ENCODE measurements around the gene TFF3.
"Not testable (repeated sequence)": the region's sequence is repeated elsewhere in the genome, so short reads cannot be mapped to it uniquely, and the experiment has no call there.

TFF3 gene

GRCh38 chr21:42294273-42294880 is 20.8 kb downstream of the TFF3 start:
- Histone ChIP-seq H3K9me3 (ENCODE audit: control insufficient read depth, low read length) (peaks cover 2% of the 10 kb centered on the region), H3K4me1 (ENCODE audit: control insufficient read depth, insufficient read depth, low read length, poor library complexity, severe bottlenecking) (no peaks in the 10 kb centered on the region), H3K4me3 (ENCODE audit: extremely low read depth, insufficient read depth, low read length, poor library complexity, severe bottlenecking) (no peak overlapping the region), H3K36me3 (ENCODE audit: control insufficient read depth, insufficient read depth, low read length) (no peaks in the 10 kb centered on the region), H3K27ac (ENCODE audit: low read depth, low read length, severe bottlenecking) (no peak overlapping the region)
- WGBS, 2 experiments (ENCODE audit: insufficient coverage in 2 of 2) = 95 to 97% methylated on average over 12 to 21 of the region's 22 CpGs

DNA sequence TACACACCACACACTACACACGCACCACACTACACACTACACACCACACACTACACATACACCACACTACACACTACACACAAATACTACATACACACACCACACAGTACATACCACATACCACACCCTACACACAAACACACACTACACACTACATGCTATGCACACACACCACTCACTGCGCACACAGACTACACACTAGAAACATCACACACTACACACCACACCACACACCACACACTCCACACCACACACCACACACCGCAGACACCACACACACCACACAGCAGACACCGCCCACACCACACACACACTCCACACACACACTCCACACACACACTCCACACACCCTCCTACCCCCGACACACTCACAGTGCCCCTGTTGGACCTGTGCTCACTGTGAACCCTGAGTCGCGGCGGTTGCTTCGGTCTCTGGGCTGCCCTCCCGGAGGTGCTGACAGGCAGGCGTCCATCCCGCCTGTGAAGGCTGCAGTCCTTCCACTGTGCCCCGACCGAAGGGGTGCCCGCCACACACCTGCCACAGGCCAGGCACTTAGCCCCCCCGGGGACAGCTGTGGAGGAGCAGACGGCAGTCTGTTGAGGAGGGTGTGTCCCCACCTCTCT is 21.4 kb downstream of the TFF3 start:
- no peak overlapping the region for H3K27ac ChIP-seq (ENCODE audit: low read depth, low read length, severe bottlenecking)
- H3K4me1 ChIP-seq (ENCODE audit: control insufficient read depth, insufficient read depth, low read length, poor library complexity, severe bottlenecking) = no peaks in the 10 kb centered on the region
- H3K4me3 ChIP-seq (ENCODE audit: extremely low read depth, insufficient read depth, low read length, poor library complexity, severe bottlenecking) = no peak overlapping the region
- no peaks in the 10 kb centered on the region for H3K36me3 ChIP-seq (ENCODE audit: control insufficient read depth, insufficient read depth, low read length)
- WGBS, 2 experiments (ENCODE audit: insufficient coverage in 2 of 2) = 92 to 98% methylated on average over 12 to 13 of the region's 17 CpGs
- peaks cover 5% of the 10 kb centered on the region for H3K9me3 ChIP-seq (ENCODE audit: control insufficient read depth, low read length)

- H3K27ac ChIP-seq (ENCODE audit: low read depth, low read length, severe bottlenecking); H3K9me3 ChIP-seq (ENCODE audit: control insufficient read depth, low read length); H3K4me1 ChIP-seq (ENCODE audit: control insufficient read depth, insufficient read depth, low read length, poor library complexity, severe bottlenecking); H3K4me3 ChIP-seq (ENCODE audit: extremely low read depth, insufficient read depth, low read length, poor library complexity, severe bottlenecking); H3K36me3 ChIP-seq (ENCODE audit: control insufficient read depth, insufficient read depth, low read length): not testable (repeated sequence)
- WGBS, 2 experiments (ENCODE audit: insufficient coverage in 2 of 2) = 64 to 81% methylated on average over 2 to 4 of the region's 4 CpGs
Observed at GRCh38 chr21:42292563-42293142, 22.6 kb downstream of the TFF3 start.

DNA sequence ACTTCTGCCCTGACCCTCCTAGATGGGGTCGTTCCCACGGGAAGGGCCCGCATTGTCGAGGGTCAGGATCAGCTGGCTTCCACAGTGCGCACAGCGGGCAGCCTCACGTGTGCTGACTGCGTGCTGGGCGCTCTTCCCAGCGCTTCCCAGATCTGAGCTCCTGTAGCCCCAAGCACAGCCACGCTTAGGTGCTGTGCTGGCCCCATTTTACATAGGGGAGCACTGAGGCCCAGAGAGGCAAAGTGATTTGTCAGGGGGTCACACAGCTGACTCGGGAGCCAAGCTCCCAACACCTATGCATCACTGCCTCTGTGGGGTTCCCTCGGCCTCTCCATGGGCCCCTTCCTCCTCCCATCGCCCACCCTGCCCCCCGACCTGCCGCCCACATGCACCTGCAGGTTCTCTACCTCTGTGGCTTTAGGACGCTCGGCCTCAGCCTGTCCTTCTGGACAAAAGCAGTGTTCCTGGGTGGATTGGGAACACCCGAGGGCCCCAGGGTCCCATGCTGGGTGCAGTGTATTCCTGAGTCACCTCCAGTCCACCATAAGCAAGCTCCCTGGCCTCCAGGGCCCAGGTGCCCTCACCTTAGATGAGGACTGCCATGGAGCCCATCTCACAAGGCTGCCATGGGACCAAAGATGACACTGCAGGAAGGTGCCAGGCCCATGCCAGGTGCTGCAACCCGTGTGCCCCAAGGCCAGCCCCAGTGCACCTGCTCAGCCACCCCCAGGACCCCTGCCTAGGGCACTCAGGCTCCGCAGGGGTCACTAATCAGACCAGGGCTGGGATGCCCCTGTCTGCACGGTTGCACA is 23.3 kb downstream of the TFF3 start:
- Histone ChIP-seq H3K4me1 (ENCODE audit: control insufficient read depth, insufficient read depth, low read length, poor library complexity, severe bottlenecking) (no peaks in the 10 kb centered on the region), H3K36me3 (ENCODE audit: control insufficient read depth, insufficient read depth, low read length) (no peaks in the 10 kb centered on the region), H3K9me3 (ENCODE audit: control insufficient read depth, low read length) (peaks cover 5% of the 10 kb centered on the region), H3K27ac (ENCODE audit: low read depth, low read length, severe bottlenecking) (no peak overlapping the region), H3K4me3 (ENCODE audit: extremely low read depth, insufficient read depth, low read length, poor library complexity, severe bottlenecking) (no peak overlapping the region)
- 86% methylated on average over 19 to 21 of the region's 22 CpGs for WGBS, 2 experiments (ENCODE audit: insufficient coverage in 2 of 2)

DNA sequence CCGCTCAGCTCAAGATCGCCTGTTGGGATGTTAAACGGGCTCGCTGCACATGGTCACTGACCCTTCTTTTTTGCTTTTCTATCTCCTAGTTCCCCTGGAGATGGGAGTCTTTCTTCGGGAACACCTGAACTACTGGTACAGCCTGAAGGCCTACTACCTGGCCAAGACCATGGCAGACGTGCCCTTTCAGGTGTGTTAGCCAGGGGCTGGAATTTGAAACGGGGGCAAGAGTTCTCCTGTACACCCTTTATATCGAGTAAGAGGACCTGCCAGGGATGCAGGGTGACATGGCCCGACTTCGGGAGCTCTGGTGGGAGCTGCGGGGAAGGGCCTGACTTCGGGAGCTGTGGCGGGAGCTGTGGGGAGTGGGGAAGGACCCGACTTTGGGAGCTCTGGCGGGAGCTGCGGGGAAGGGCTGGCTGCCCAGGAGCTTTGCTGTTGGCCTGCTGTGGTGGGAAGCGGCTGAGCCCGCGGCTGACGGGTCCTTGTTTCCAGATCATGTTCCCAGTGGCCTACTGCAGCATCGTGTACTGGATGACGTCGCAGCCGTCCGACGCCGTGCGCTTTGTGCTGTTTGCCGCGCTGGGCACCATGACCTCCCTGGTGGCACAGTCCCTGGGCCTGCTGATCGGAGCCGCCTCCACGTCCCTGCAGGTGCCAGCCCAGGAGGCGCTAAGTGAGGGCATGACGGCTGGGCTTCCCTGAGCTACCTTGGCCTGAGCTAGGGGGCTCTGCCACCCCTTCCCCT is 24.0 kb downstream of the TFF3 start:
- 91 to 93% methylated on average over 32 to 33 of the region's 35 CpGs for WGBS, 2 experiments (ENCODE audit: insufficient coverage in 2 of 2)
- H3K9me3 ChIP-seq (ENCODE audit: control insufficient read depth, low read length) = peaks cover 5% of the 10 kb centered on the region
- H3K36me3 ChIP-seq (ENCODE audit: control insufficient read depth, insufficient read depth, low read length) = no peaks in the 10 kb centered on the region
- no peak overlapping the region for H3K27ac ChIP-seq (ENCODE audit: low read depth, low read length, severe bottlenecking)
- H3K4me3 ChIP-seq (ENCODE audit: extremely low read depth, insufficient read depth, low read length, poor library complexity, severe bottlenecking) = no peak overlapping the region
- no peaks in the 10 kb centered on the region for H3K4me1 ChIP-seq (ENCODE audit: control insufficient read depth, insufficient read depth, low read length, poor library complexity, severe bottlenecking)

- no peaks in the 10 kb centered on the region for H3K4me1 ChIP-seq (ENCODE audit: control insufficient read depth, insufficient read depth, low read length, poor library complexity, severe bottlenecking)
- no peak overlapping the region for H3K4me3 ChIP-seq (ENCODE audit: extremely low read depth, insufficient read depth, low read length, poor library complexity, severe bottlenecking)
- no peaks in the 10 kb centered on the region for H3K36me3 ChIP-seq (ENCODE audit: control insufficient read depth, insufficient read depth, low read length)
- no peak overlapping the region for H3K27ac ChIP-seq (ENCODE audit: low read depth, low read length, severe bottlenecking)
- H3K9me3 ChIP-seq (ENCODE audit: control insufficient read depth, low read length) = peaks cover 5% of the 10 kb centered on the region
- WGBS, 2 experiments (ENCODE audit: insufficient coverage in 2 of 2) = 60 to 70% methylated on average over 3 of the region's 3 CpGs
Observed at GRCh38 chr21:42290505-42290904, 24.7 kb downstream of the TFF3 start.

DNA sequence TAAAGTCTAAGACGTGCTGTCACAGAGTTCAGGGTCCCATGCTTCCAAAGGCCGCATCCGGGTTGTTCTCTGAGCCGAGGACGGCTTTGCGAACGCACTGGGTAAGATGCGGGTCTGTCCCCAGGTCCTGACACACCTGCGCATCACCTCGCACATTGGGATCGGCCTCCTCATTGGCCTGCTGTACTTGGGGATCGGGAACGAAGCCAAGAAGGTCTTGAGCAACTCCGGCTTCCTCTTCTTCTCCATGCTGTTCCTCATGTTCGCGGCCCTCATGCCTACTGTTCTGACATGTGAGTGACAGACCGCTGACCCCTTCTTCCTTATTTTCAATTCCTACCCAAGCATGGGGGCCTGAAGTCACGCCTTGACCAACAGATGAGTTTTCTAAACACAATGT is 25.3 kb downstream of the TFF3 start:
- Histone ChIP-seq H3K9me3 (ENCODE audit: control insufficient read depth, low read length) (peaks cover 5% of the 10 kb centered on the region), H3K36me3 (ENCODE audit: control insufficient read depth, insufficient read depth, low read length) (no peaks in the 10 kb centered on the region), H3K4me1 (ENCODE audit: control insufficient read depth, insufficient read depth, low read length, poor library complexity, severe bottlenecking) (no peaks in the 10 kb centered on the region), H3K27ac (ENCODE audit: low read depth, low read length, severe bottlenecking) (no peak overlapping the region), H3K4me3 (ENCODE audit: extremely low read depth, insufficient read depth, low read length, poor library complexity, severe bottlenecking) (no peak overlapping the region)
- WGBS, 2 experiments (ENCODE audit: insufficient coverage in 2 of 2) = 94 to 96% methylated on average over 17 of the region's 18 CpGs

- no peaks in the 10 kb centered on the region for H3K36me3 ChIP-seq (ENCODE audit: control insufficient read depth, insufficient read depth, low read length)
- H3K4me1 ChIP-seq (ENCODE audit: control insufficient read depth, insufficient read depth, low read length, poor library complexity, severe bottlenecking) = no peaks in the 10 kb centered on the region
- H3K9me3 ChIP-seq (ENCODE audit: control insufficient read depth, low read length) = peaks cover 5% of the 10 kb centered on the region
- no peak overlapping the region for H3K27ac ChIP-seq (ENCODE audit: low read depth, low read length, severe bottlenecking)
- H3K4me3 ChIP-seq (ENCODE audit: extremely low read depth, insufficient read depth, low read length, poor library complexity, severe bottlenecking) = no peak overlapping the region
- 82 to 86% methylated on average over 4 of the region's 5 CpGs for WGBS, 2 experiments (ENCODE audit: insufficient coverage in 2 of 2)
Observed at GRCh38 chr21:42288962-42289361, 26.2 kb downstream of the TFF3 start.

- Histone ChIP-seq H3K9me3 (ENCODE audit: control insufficient read depth, low read length) (peaks cover 5% of the 10 kb centered on the region), H3K4me1 (ENCODE audit: control insufficient read depth, insufficient read depth, low read length, poor library complexity, severe bottlenecking) (no peaks in the 10 kb centered on the region), H3K27ac (ENCODE audit: low read depth, low read length, severe bottlenecking) (no peak overlapping the region), H3K36me3 (ENCODE audit: control insufficient read depth, insufficient read depth, low read length) (no peaks in the 10 kb centered on the region), H3K4me3 (ENCODE audit: extremely low read depth, insufficient read depth, low read length, poor library complexity, severe bottlenecking) (no peak overlapping the region)
- 92% methylated on average over 30 to 35 of the region's 36 CpGs for WGBS, 2 experiments (ENCODE audit: insufficient coverage in 2 of 2)
Observed at GRCh38 chr21:42287193-42288083, 27.8 kb downstream of the TFF3 start.

Data from mesodermal cell (in vitro differentiated cells).